ENCODE measurements around the gene TBX1.
"Not testable (repeated sequence)": the region's sequence is repeated elsewhere in the genome, so short reads cannot be mapped to it uniquely, and the experiment has no call there.

TBX1 gene

GRCh38 chr22:19784384-19785175 lies 24.0 kb downstream of the TBX1 start:
- DNase-seq = no peak

GRCh38 chr22:19785461-19786263 lies 25.1 kb downstream of the TBX1 start:
- no peak for DNase-seq

- no peak for DNase-seq
Measured at GRCh38 chr22:19786264-19786585, 25.6 kb downstream of the TBX1 start.

DNA sequence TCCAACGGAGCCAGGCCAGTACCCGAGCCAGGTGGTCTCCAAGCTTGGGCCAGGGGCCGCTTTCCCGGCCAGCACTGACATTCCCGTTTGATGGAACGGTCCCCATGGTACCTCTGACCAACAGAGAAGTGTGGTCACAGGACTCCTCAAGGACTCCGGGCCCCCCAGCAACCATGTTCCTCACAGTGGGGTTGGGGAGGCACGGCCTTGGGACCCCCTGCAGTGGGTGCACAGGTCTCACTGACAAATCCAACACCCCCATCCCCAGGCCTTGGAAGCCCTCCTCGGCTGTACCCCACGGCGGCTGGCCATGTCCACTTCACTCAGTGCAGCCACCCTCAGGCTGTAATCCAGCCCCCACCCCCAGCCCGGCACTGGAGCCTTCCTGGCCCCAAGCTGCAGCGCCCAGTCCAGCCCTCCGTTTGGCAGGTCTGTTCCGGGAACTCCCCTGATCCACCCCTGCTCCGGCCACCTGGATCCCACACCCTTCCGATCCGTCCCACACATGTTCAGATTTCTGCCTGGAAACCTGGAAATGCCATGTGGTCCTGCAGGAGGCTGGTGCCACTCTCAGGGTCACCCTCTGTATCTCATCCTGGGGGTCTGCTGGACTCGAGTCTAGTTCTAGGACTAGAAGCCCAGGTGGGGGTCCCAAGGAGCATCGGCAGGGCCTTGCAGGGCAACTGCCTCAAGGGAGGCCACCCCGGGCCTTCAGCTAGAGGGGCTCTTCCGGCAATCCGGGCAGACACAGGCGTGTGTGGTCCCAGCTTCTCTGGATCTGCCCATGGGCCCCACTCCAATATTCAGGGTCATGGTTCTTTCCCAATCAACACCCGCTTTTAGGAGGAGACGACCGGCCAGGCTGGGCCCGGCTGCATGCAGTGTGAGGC lies 26.6 kb downstream of the TBX1 start:
- DNase-seq = no peak

- no peak for DNase-seq
Measured at GRCh38 chr22:19787849-19788141, 27.2 kb downstream of the TBX1 start.

GRCh38 chr22:19788661-19789225 lies 28.2 kb downstream of the TBX1 start:
- DNase-seq = no peak

DNA sequence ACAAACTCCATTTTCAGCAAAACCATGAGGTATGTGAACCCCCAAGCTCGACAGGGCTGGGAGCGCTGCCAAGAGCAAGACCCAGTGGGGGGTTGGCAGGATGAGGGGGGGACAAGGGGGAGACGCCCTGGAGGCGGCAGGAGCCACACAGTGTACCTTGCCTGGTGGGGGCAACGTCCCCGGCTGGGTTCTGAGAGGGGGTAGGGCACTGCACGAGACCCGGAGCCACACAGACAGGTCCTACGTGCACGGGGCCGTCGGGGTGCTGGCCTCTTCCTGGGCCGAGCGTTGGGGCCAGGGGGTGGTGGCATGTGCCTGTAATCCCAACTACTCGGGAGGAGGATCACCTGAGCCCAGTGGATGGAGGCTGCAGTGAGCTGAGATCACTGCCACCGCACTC lies 28.8 kb downstream of the TBX1 start:
- no peak for DNase-seq

DNA sequence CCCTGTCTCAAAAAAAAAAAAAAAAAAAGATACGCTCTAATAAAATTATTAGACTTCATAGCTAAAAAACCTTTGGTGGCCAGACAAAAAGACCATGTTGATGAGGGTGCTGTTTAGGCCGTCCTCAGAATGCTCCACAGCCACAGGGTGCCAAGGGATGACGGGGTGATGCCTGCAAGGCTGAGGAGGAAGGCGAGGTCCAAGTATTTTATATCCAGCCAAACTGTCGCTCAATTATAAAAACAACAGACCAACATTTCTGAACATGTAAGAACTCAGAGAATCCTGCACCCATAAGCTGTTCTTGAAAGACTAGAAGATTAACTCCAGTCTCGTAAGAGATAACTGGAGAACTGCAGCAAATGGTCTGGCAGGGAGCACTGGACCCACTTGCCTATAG lies 29.2 kb downstream of the TBX1 start:
- DNase-seq = no peak

DNA sequence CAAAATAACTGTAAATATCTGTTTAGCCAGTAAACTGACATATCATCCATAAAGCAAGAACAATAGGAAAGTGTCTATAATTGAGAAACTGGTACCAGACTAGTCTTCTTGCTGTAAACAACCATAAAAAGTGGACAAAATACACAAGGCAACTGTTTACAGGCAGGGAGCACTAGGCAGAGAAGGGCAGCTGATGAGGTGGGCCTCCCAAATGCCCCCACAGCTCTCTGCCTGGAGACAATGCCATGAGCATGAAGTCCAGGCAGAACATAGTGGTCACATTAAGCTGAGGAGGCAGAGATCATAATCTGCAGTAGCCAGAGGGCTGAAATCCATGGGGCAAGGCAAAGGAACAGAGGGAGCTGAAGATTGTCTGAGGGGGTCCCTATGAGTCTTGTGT lies 30.7 kb downstream of the TBX1 start:
- no peak for DNase-seq

- DNase-seq = no peak
Measured at GRCh38 chr22:19791894-19792293, 31.3 kb downstream of the TBX1 start.

DNA sequence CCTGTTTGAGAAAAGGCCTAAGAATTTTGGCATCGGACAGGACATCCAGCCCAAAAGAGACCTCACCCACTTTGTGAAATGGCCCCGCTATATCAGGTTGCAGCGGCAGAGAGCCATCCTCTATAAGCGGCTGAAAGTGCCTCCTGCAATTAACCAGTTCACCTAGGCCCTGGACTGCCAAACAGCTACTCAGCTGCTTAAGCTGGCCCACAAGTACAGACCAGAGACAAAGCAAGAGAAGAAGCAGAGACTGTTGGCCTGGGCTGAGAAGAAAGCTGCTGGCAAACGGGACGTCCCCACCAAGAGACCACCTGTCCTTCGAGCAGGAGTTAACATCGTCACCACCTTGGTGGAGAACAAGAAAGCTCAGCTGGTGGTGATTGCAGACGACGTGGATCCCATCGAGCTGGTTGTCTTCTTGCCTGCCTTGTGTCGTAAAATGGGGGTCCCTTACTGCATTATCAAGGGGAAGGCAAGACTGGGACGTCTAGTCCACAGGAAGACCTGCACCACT lies 31.9 kb downstream of the TBX1 start:
- not testable (repeated sequence) for DNase-seq

- DNase-seq = no peak
Measured at GRCh38 chr22:19793161-19793560, 32.6 kb downstream of the TBX1 start.

- no peak for DNase-seq
Measured at GRCh38 chr22:19793661-19794310, 33.2 kb downstream of the TBX1 start.

- no peak for DNase-seq
Measured at GRCh38 chr22:19795617-19796008, 35.0 kb downstream of the TBX1 start.

GRCh38 chr22:19796160-19796559 lies 35.6 kb downstream of the TBX1 start:
- DNase-seq = no peak

- no peak for DNase-seq
Measured at GRCh38 chr22:19797086-19798002, 36.8 kb downstream of the TBX1 start.

GRCh38 chr22:19798003-19798665 lies 37.6 kb downstream of the TBX1 start:
- DNase-seq = no peak

GRCh38 chr22:19798891-19799293 lies 38.3 kb downstream of the TBX1 start:
- no peak for DNase-seq

- no peak for DNase-seq
Measured at GRCh38 chr22:19799322-19800190, 39.0 kb downstream of the TBX1 start.
